Panc1 (cell line): ENCODE results near the gene INTS2. TPM values are rescaled to one million over a fixed set of nuclear protein-coding genes. Genes with fewer than 3 reads are reported as not detected.
"Not testable (repeated sequence)": the region's sequence is repeated elsewhere in the genome, so short reads cannot be mapped to it uniquely, and the experiment has no call there.

Experiments
- ATAC-seq: fragments of 200-7000 bp; cut with Tn5 transposase; 2 replicates; pipeline ENCODE4 v1.9.1; 2020; ENCODE audit warnings: mild to moderate bottlenecking, moderate library complexity
- BruUV-seq: library from RNA; stranded (reverse); fragments of 400-500 nt; replicated peaks from 2 replicates; lab custom pipeline; 2021; lab: Mats Ljungman, UMichigan
- CTCF ChIA-PET: fragments of 300-600 bp; sonication (Branson Sonifier 250); formaldehyde crosslinking; loops from one replicate; lab custom pipeline; 2022; ENCODE audit warnings: antibody characterized with exemption; lab: Charles Lee
- POLR2A ChIA-PET: fragments of 300-600 bp; sonication (Branson Sonifier 250); formaldehyde crosslinking; loops from one replicate; lab custom pipeline; 2022; ENCODE audit warnings: antibody characterized with exemption; lab: Charles Lee
- DNase-seq: peaks from one replicate; pipeline ENCODE4 v3.0.0-alpha.2; 2010; ENCODE audit warnings: low read depth, low spot score
- H3K27ac ChIP-seq: 2 replicates; pipeline ENCODE4 v1.5.1; 2011; ENCODE audit warnings: mild to moderate bottlenecking, low read length, inconsistent platforms
- H3K27me3 ChIP-seq: fragments of 200-500 bp; sonication (Bioruptor generic); 2 replicates; pipeline ENCODE4 v1.6.0; 2014; ENCODE audit warnings: low read length, inconsistent platforms; ENCODE audit not compliant: control insufficient read depth, insufficient read depth
- H3K36me3 ChIP-seq: fragments of 200-500 bp; sonication (Bioruptor generic); 2 replicates; pipeline ENCODE4 v1.5.1; 2014; ENCODE audit warnings: inconsistent platforms, mild to moderate bottlenecking, low read length, moderate library complexity; ENCODE audit not compliant: control insufficient read depth, insufficient read depth
- H3K4me1 ChIP-seq: 2 replicates; pipeline ENCODE4 v1.5.1; 2011; ENCODE audit warnings: inconsistent platforms, mild to moderate bottlenecking, low read length, moderate library complexity; ENCODE audit not compliant: control insufficient read depth, insufficient read depth
- H3K4me3 ChIP-seq, 2 experiments: 2 replicates each; pipeline ENCODE4 v1.5.1; 2011 to 2012; ENCODE audit warnings: low read depth in 2 of 2, low read length in 2 of 2, mild to moderate bottlenecking in 2 of 2, inconsistent platforms in 1 of 2, moderate library complexity in 1 of 2
- H3K9me3 ChIP-seq: fragments of 200-500 bp; sonication (Bioruptor generic); 2 replicates; pipeline ENCODE4 v1.5.1; 2014; ENCODE audit warnings: low read depth, mild to moderate bottlenecking, inconsistent platforms, low read length, moderate library complexity; ENCODE audit not compliant: control insufficient read depth, insufficient read depth
- POLR2AphosphoS5 ChIP-seq: IDR thresholded peaks from 2 replicates; pipeline ENCODE4 v1.6.1; 2012; ENCODE audit warnings: mild to moderate bottlenecking, low read depth, low read length, moderate library complexity
- REST ChIP-seq, 2 experiments: IDR thresholded peaks; 2 replicates each; pipeline ENCODE4 v1.6.1; 2011 to 2012; ENCODE audit warnings: low read depth in 2 of 2, control low read depth in 1 of 2, low read length in 1 of 2, mild to moderate bottlenecking in 1 of 2, moderate library complexity in 1 of 2; ENCODE audit not compliant: insufficient read depth in 1 of 2
- SIN3A ChIP-seq: IDR thresholded peaks from 2 replicates; pipeline ENCODE4 v1.6.1; 2012; ENCODE audit warnings: low read depth, mild to moderate bottlenecking, low read length, moderate library complexity, borderline replicate concordance; ENCODE audit not compliant: insufficient read depth
- TCF7L2 ChIP-seq: IDR thresholded peaks from 2 replicates; pipeline ENCODE4 v1.6.1; 2011; ENCODE audit warnings: mild to moderate bottlenecking, low read depth, low read length, inconsistent platforms
- in situ Hi-C: cut with HindIII; loops from 2 replicates; pipeline ENCODE4 v1.10.0; 2016; ENCODE audit warnings: low sequenced_read_pairs, low pct_unique_long_range_greater_than_20kb
- intact Hi-C: fragments of 100-400 bp; cut with micrococcal nuclease; formaldehyde crosslinking; loops from one replicate; pipeline ENCODE4 v1.10.0; 2022; ENCODE audit not compliant: unreplicated experiment
- total RNA-seq: library from RNA; stranded (reverse); gene quantifications from one replicate; pipeline ENCODE4 v1.2.1, GENCODE V29; 2021; ENCODE audit not compliant: unreplicated experiment
- TF ChIP-seq, protein P1 (sequence below): fragments of 450-650 bp; IDR thresholded peaks from 2 replicates; pipeline ENCODE4 v1.5.1; 2017; ENCODE audit warnings: mild to moderate bottlenecking

The INTS2 gene
- total RNA-seq, 1 experiment from 2014 or later = 32.5 TPM

GRCh38 chr17:61862105-61862574 lies 65.6 kb downstream of the INTS2 start:
- POLR2A ChIA-PET = interaction anchor here (0.6 to 0.7 kb wide), 2 partner anchors 13 to 212 kb away, joined by 3 to 5 read pairs; no protein-coding TSS in a partner anchor
- intact Hi-C loops (no loop called here), in situ Hi-C loops (no loop called here)
- no TSS peak for BruUV-seq
- no peak for ATAC-seq
- no peaks in the 10 kb centered on the region for H3K9me3 ChIP-seq
- H3K4me3 ChIP-seq = peak overlapping the region; percentile 65 to 93; a peak in 3 of 4 replicates
- peaks cover 17% of the 10 kb centered on the region; the same call in 1 of the 2 replicates for H3K4me1 ChIP-seq
- H3K27ac ChIP-seq = peak overlapping the region; percentile 85
- no peaks in the 10 kb centered on the region for H3K27me3 ChIP-seq
- DNase-seq = no peak
- TF ChIP-seq REST (IDR thresholded peaks at IDR 0.05; ENCODE audit: insufficient read depth in 1 of 2, low read depth in 2 of 2, low read length in 1 of 2) (no peak), TCF7L2 (no peak), SIN3A (no peak), POLR2AphosphoS5 (no peak)
- TF ChIP-seq, protein P1, sequence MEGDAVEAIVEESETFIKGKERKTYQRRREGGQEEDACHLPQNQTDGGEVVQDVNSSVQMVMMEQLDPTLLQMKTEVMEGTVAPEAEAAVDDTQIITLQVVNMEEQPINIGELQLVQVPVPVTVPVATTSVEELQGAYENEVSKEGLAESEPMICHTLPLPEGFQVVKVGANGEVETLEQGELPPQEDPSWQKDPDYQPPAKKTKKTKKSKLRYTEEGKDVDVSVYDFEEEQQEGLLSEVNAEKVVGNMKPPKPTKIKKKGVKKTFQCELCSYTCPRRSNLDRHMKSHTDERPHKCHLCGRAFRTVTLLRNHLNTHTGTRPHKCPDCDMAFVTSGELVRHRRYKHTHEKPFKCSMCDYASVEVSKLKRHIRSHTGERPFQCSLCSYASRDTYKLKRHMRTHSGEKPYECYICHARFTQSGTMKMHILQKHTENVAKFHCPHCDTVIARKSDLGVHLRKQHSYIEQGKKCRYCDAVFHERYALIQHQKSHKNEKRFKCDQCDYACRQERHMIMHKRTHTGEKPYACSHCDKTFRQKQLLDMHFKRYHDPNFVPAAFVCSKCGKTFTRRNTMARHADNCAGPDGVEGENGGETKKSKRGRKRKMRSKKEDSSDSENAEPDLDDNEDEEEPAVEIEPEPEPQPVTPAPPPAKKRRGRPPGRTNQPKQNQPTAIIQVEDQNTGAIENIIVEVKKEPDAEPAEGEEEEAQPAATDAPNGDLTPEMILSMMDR = no peak
- peaks cover 3% of the 10 kb centered on the region for H3K36me3 ChIP-seq
- CTCF ChIA-PET = no interaction called here

- H3K36me3 ChIP-seq, ATAC-seq, POLR2A ChIA-PET, in situ Hi-C loops, intact Hi-C loops, H3K9me3 ChIP-seq, CTCF ChIA-PET, DNase-seq, H3K27me3 ChIP-seq, H3K27ac ChIP-seq, H3K4me3 ChIP-seq, BruUV-seq: not testable (repeated sequence)
- H3K4me1 ChIP-seq = peaks cover 17% of the 10 kb centered on the region; the same call in 1 of the 2 replicates
Measured at GRCh38 chr17:61860397-61860796, 67.4 kb downstream of the INTS2 start.

GRCh38 chr17:61856035-61856434 lies 71.7 kb downstream of the INTS2 start:
- no TSS peak for BruUV-seq
- TF ChIP-seq POLR2AphosphoS5 (no peak), TCF7L2 (no peak), REST (IDR thresholded peaks at IDR 0.05; ENCODE audit: insufficient read depth in 1 of 2, low read depth in 2 of 2, low read length in 1 of 2) (no peak), SIN3A (no peak)
- TF ChIP-seq, protein P1 = no peak
- ChIA-PET CTCF (no interaction called here), POLR2A (no interaction called here)
- DNase-seq (no peak), ATAC-seq (no peak)
- intact Hi-C loops = no loop called here
- in situ Hi-C loops = no loop called here
- Histone ChIP-seq H3K36me3 (no peaks in the 10 kb centered on the region; the same call in 1 of the 2 replicates), H3K9me3 (no peaks in the 10 kb centered on the region), H3K4me3 (no peak overlapping the region), H3K27ac (no peak overlapping the region), H3K27me3 (no peaks in the 10 kb centered on the region), H3K4me1 (no peaks in the 10 kb centered on the region)
